Endothelial cell of umbilical vein (primary cell): Measurements from ENCODE around the gene ADM2. TPM values are rescaled to one million over a fixed set of nuclear protein-coding genes. Genes with fewer than 3 reads are reported as not detected.

Source experiments
- BruUV-seq: library from RNA; stranded (reverse); fragments of 400-500 nt; replicated peaks from 2 replicates; lab custom pipeline; 2021; lab: Mats Ljungman, UMichigan
- CTCF ChIA-PET: fragments of 300-600, 350-600 bp; sonication (Branson Sonifier 250); formaldehyde crosslinking; loops from one replicate; lab custom pipeline; 2021; ENCODE audit warnings: antibody characterized with exemption, inconsistent platforms; lab: Charles Lee
- POLR2A ChIA-PET: fragments of 300-600, 350-600 bp; sonication (Branson Sonifier 250); formaldehyde crosslinking; loops from one replicate; lab custom pipeline; 2021; ENCODE audit warnings: antibody characterized with exemption, inconsistent platforms; lab: Charles Lee
- DNase-seq: peaks from one replicate; pipeline ENCODE4 v3.0.0-alpha.2; 2011; ENCODE audit warnings: low read depth, low spot score
- FAIRE-seq: peaks from 2 replicates; lab custom pipeline; 2011; peaks lifted over from hg19 to GRCh38; lab: Jason Lieb, UNC
- H2AFZ ChIP-seq: 2 replicates; pipeline ENCODE4 v1.6.0; 2012; ENCODE audit warnings: low read depth, low read length, control low read depth, inconsistent platforms
- H3K27ac ChIP-seq: 2 replicates; pipeline ENCODE4 v1.5.1; 2011; ENCODE audit warnings: low read depth, mild to moderate bottlenecking, control low read depth, low read length, moderate library complexity; ENCODE audit not compliant: insufficient read depth
- H3K27me3 ChIP-seq, 2 experiments: 2 replicates each; pipeline versions ENCODE4 v1.6.0 to v1.6.1; 2011; ENCODE audit warnings: low read length in 2 of 2, mixed read lengths in 1 of 2; ENCODE audit not compliant: control insufficient read depth in 2 of 2, insufficient read depth in 2 of 2
- H3K36me3 ChIP-seq, 2 experiments: 2 replicates in 1 of 2; 3 replicates in 1 of 2; pipeline ENCODE4 v1.5.1; 2011; ENCODE audit warnings: low read length in 2 of 2, mild to moderate bottlenecking in 1 of 2, moderate library complexity in 1 of 2; ENCODE audit not compliant: control insufficient read depth in 2 of 2, insufficient read depth in 2 of 2; ENCODE audit errors: extremely low read depth in 1 of 2
- H3K4me1 ChIP-seq: 3 replicates; pipeline ENCODE4 v1.5.1; 2011; ENCODE audit warnings: mild to moderate bottlenecking, low read length; ENCODE audit not compliant: control insufficient read depth, insufficient read depth; ENCODE audit errors: extremely low read depth
- H3K4me2 ChIP-seq: 2 replicates; pipeline ENCODE4 v1.6.1; 2011; ENCODE audit warnings: low read length, control low read depth, mixed read lengths; ENCODE audit not compliant: insufficient read depth
- H3K4me3 ChIP-seq, 3 experiments: fragments of 200-600 bp in 1 of 3; sonication (generic), shearing (Covaris generic) in 1 of 3; replicated peaks in 1 of 3; 2 replicates each; pipeline ENCODE4 v1.5.1; 2011 to 2016; ENCODE audit warnings: control low read depth in 3 of 3, low read length in 3 of 3, mild to moderate bottlenecking in 2 of 3, inconsistent platforms in 1 of 3, low read depth in 1 of 3, moderate library complexity in 1 of 3; ENCODE audit not compliant: insufficient read depth in 1 of 3
- H3K79me2 ChIP-seq: 2 replicates; pipeline ENCODE4 v1.6.0; 2012; ENCODE audit warnings: low read length, inconsistent platforms; ENCODE audit not compliant: control insufficient read depth, insufficient read depth
- H3K9ac ChIP-seq: replicated peaks from 2 replicates; pipeline ENCODE3; 2011; ENCODE audit warnings: low read length, control low read depth; ENCODE audit not compliant: insufficient read depth; ENCODE audit errors: extremely low read depth
- H3K9me1 ChIP-seq: replicated peaks from 3 replicates; pipeline ENCODE4 v1.6.0; 2011; ENCODE audit warnings: mild to moderate bottlenecking, low read length; ENCODE audit not compliant: control insufficient read depth, insufficient read depth; ENCODE audit errors: extremely low read depth
- H3K9me3 ChIP-seq: replicated peaks from 2 replicates; pipeline ENCODE4 v1.5.1; 2012; ENCODE audit warnings: low read length, inconsistent platforms; ENCODE audit not compliant: control insufficient read depth, insufficient read depth
- H4K20me1 ChIP-seq: replicated peaks from 2 replicates; pipeline ENCODE3; 2011; ENCODE audit warnings: mild to moderate bottlenecking, low read length; ENCODE audit not compliant: control insufficient read depth, insufficient read depth; ENCODE audit errors: extremely low read depth
- CTCF ChIP-seq, 2 donors: IDR thresholded peaks; 1 replicate in 1 of 2; 2 replicates in 1 of 2; pipeline ENCODE4 v1.5.1; 2011; ENCODE audit warnings: low read length in 2 of 2, mild to moderate bottlenecking in 2 of 2, moderate library complexity in 2 of 2, control low read depth in 1 of 2, inconsistent platforms in 1 of 2, low read depth in 1 of 2; ENCODE audit not compliant: insufficient read depth in 1 of 2; ENCODE audit errors: extremely low read depth in 1 of 2
- GATA2 ChIP-seq: IDR thresholded peaks from 2 replicates; pipeline ENCODE4 v1.7.0; 2011; ENCODE audit warnings: low read depth, mild to moderate bottlenecking, moderate library complexity, mixed read lengths, low read length; ENCODE audit not compliant: insufficient read length, insufficient read depth
- JUN ChIP-seq: IDR thresholded peaks from 2 replicates; pipeline ENCODE4 v1.6.1; 2011; ENCODE audit warnings: borderline replicate concordance, low read depth; ENCODE audit not compliant: insufficient read length, insufficient read depth
- MAX ChIP-seq: IDR thresholded peaks from 2 replicates; pipeline ENCODE4 v1.6.1; 2011; ENCODE audit not compliant: insufficient read depth, insufficient read length
- MYC ChIP-seq: IDR thresholded peaks from one replicate; pipeline ENCODE4 v1.6.1; 2011; ENCODE audit warnings: mild to moderate bottlenecking, low read depth, low read length
- POLR2AphosphoS5 ChIP-seq: IDR thresholded peaks from 2 replicates; pipeline ENCODE4 v1.6.1; 2012; ENCODE audit warnings: low read depth, mild to moderate bottlenecking, control low read depth, low read length, moderate library complexity; ENCODE audit not compliant: insufficient read depth
- dilution Hi-C: fragments of 300-500 bp; cut with MboI; formaldehyde crosslinking; loops from one replicate; pipeline ENCODE4 v1.15.0; 2019; ENCODE audit warnings: low sequenced_read_pairs; ENCODE audit not compliant: extremely low pct_ligation_motif_present
- intact Hi-C: fragments of 100-400 bp; cut with micrococcal nuclease; formaldehyde crosslinking; loops from one replicate; pipeline ENCODE4 v1.10.0; 2022
- polyA plus RNA-seq, 4 experiments: library from polyadenylated mRNA; depleted of rRNA in 3 of 4; stranded (reverse) in 3 of 4; unstranded in 1 of 4; fragments of >200 nt; gene quantifications; 2 replicates each; pipeline versions ENCODE4 v1.2.1 to v1.2.3, GENCODE V29; 2011 to 2012; ENCODE audit warnings: missing spikeins in 1 of 4
- total RNA-seq: library from RNA; stranded (reverse); gene quantifications from 2 replicates; pipeline ENCODE4 v1.2.3, GENCODE V29; 2021

Gene ADM2
- total and polyA plus RNA-seq, 2 donors (not counting 3 experiments of a cell fraction or from before 2014, with no cell fraction given), result 0.28 to 1.5 TPM

GRCh38 chr22:50474710-50475651 is 6.4 kb upstream of the ADM2 start, which contains the start of gene SBF1:
Gene SBF1 (minus strand): TSS chr22:50475035. CDS start chr22:50474840, 195 bp downstream.
- POLR2A ChIA-PET, result no interaction called here
- H3K79me2 ChIP-seq, result peaks cover 42% of the 10 kb centered on the region
- no peak for TF ChIP-seq GATA2
- TF ChIP-seq JUN, result no peak
- TF ChIP-seq POLR2AphosphoS5, result peak; percentile 13
- no peak for TF ChIP-seq MAX
- no peak for TF ChIP-seq CTCF (IDR thresholded peaks at IDR 0.05; ENCODE audit: extremely low read depth in 1 of 2, insufficient read depth in 1 of 2, low read depth in 1 of 2, low read length in 2 of 2)
- no peak for TF ChIP-seq MYC
- peak within 1 kb of the TSS; percentile 54 to 77 (median 58) for H3K4me3 ChIP-seq
- dilution Hi-C loops, result no loop called here
- DNase-seq (peak; percentile 89), FAIRE-seq (peak; percentile 81)
- no TSS peak for BruUV-seq
- peak within 1 kb of the TSS; percentile 91 for H2AFZ ChIP-seq
- no peaks in the 10 kb centered on the region for H3K9me3 ChIP-seq
- peak within 1 kb of the TSS; percentile 76 for H3K9ac ChIP-seq
- H3K27me3 ChIP-seq, result peaks cover 4% of the 10 kb centered on the region in 2 experiments
- no peaks in the 10 kb centered on the region for H3K36me3 ChIP-seq
- H3K4me1 ChIP-seq, result peaks cover 14% of the 10 kb centered on the region
- H3K27ac ChIP-seq, result peak within 1 kb of the TSS; percentile 24
- no peaks in the 10 kb centered on the region for H3K9me1 ChIP-seq
- H3K4me2 ChIP-seq, result peak within 1 kb of the TSS; percentile 66
- peaks cover 3% of the 10 kb centered on the region for H4K20me1 ChIP-seq
- intact Hi-C loops, result loop anchor here (2.0 kb wide), 1 partner anchor 24 kb away; no protein-coding TSS in a partner anchor
- CTCF ChIA-PET, result interaction anchor here (1.6 kb wide), 1 partner anchor 22 kb away, joined by 8 read pairs; no protein-coding TSS in a partner anchor
